Kidney epithelial cell (primary cell): ENCODE data around the gene WDR20. TPM values are rescaled to one million over a fixed set of nuclear protein-coding genes. Genes with fewer than 3 reads are reported as not detected.

ENCODE experiments used
- DNase-seq: peaks from one replicate; pipeline ENCODE4 v3.0.0-alpha.2; 2010; ENCODE audit warnings: low read depth
- H3K27me3 ChIP-seq: 2 replicates; pipeline ENCODE4 v1.6.0; 2011; ENCODE audit warnings: low read length; ENCODE audit not compliant: control insufficient read depth, insufficient read depth
- H3K36me3 ChIP-seq: 2 replicates; pipeline ENCODE4 v1.5.1; 2011; ENCODE audit warnings: low read length; ENCODE audit not compliant: control insufficient read depth, insufficient read depth
- H3K4me3 ChIP-seq: 2 replicates; pipeline ENCODE4 v1.5.1; 2011; ENCODE audit warnings: low read depth, mild to moderate bottlenecking, control low read depth, low read length
- CTCF ChIP-seq: IDR thresholded peaks from 2 replicates; pipeline ENCODE4 v1.5.1; 2011; ENCODE audit warnings: mild to moderate bottlenecking, moderate library complexity, low read length, control low read depth, inconsistent platforms; ENCODE audit not compliant: insufficient read depth, poor library complexity, severe bottlenecking
- total RNA-seq: library from RNA; depleted of rRNA; stranded (reverse); fragments of >200 nt; gene quantifications from 2 replicates; pipeline ENCODE4 v1.2.3, GENCODE V29; 2015

Gene WDR20
- total RNA-seq, 1 donor from 2014 or later: 14.0 TPM

GRCh38 chr14:102219316-102219715 is 79.6 kb downstream of the WDR20 start:
- no peak overlapping the region for H3K4me3 ChIP-seq

GRCh38 chr14:102220031-102220430 is 80.3 kb downstream of the WDR20 start:
- no peak overlapping the region for H3K4me3 ChIP-seq
- no peak for DNase-seq
- peaks cover 2% of the 10 kb centered on the region for H3K36me3 ChIP-seq
- no peaks in the 10 kb centered on the region for H3K27me3 ChIP-seq
- TF ChIP-seq CTCF: no peak

More at GRCh38 chr14:102219316-102219715, 79.6 kb downstream of the WDR20 start:
- TF ChIP-seq CTCF: no peak
- DNase-seq: no peak
- Histone ChIP-seq H3K27me3 (no peaks in the 10 kb centered on the region), H3K36me3 (peaks cover 2% of the 10 kb centered on the region)

- Histone ChIP-seq H3K27me3 (no peaks in the 10 kb centered on the region), H3K4me3 (no peak overlapping the region), H3K36me3 (peaks cover 2% of the 10 kb centered on the region)
- TF ChIP-seq CTCF: no peak
- DNase-seq: no peak
These were observed 81.3 kb downstream of the WDR20 start for GRCh38 chr14:102221026-102221425.

GRCh38 chr14:102222009-102222575 is 82.4 kb downstream of the WDR20 start:
- no peak overlapping the region for H3K4me3 ChIP-seq

GRCh38 chr14:102222751-102223150 is 83.1 kb downstream of the WDR20 start:
- H3K4me3 ChIP-seq: no peak overlapping the region
- DNase-seq: no peak
- TF ChIP-seq CTCF: no peak
- no peaks in the 10 kb centered on the region for H3K36me3 ChIP-seq
- H3K27me3 ChIP-seq: no peaks in the 10 kb centered on the region

More at GRCh38 chr14:102222009-102222575, 82.4 kb downstream of the WDR20 start:
- Histone ChIP-seq H3K27me3 (no peaks in the 10 kb centered on the region), H3K36me3 (peaks cover 2% of the 10 kb centered on the region)
- DNase-seq: no peak
- no peak for TF ChIP-seq CTCF

- no peak for DNase-seq
- no peaks in the 10 kb centered on the region for H3K36me3 ChIP-seq
- H3K4me3 ChIP-seq: no peak overlapping the region
- no peak for TF ChIP-seq CTCF
- H3K27me3 ChIP-seq: no peaks in the 10 kb centered on the region
These were observed 84.0 kb downstream of the WDR20 start for GRCh38 chr14:102223682-102224081.
